GM12801 (cell line): ENCODE measurements around the gene APOL4.

ENCODE experiments used
- CTCF ChIP-seq: IDR thresholded peaks from one replicate; pipeline ENCODE4 v1.5.1; 2011; ENCODE audit warnings: control low read depth; ENCODE audit not compliant: insufficient read length; ENCODE audit errors: extremely low read depth

The APOL4 gene

GRCh38 chr22:36191106-36191836, 10.3 kb downstream of the APOL4 start:
- TF ChIP-seq CTCF: no peak

- TF ChIP-seq CTCF: no peak
Observed at GRCh38 chr22:36185828-36186624, 15.6 kb downstream of the APOL4 start.

GRCh38 chr22:36184433-36185025, 17.1 kb downstream of the APOL4 start:
- no peak for TF ChIP-seq CTCF

- no peak for TF ChIP-seq CTCF
Observed at GRCh38 chr22:36183446-36183845, 18.2 kb downstream of the APOL4 start.

- no peak for TF ChIP-seq CTCF
Observed at GRCh38 chr22:36182857-36183256, 18.8 kb downstream of the APOL4 start.

GRCh38 chr22:36182056-36182455, 19.6 kb downstream of the APOL4 start:
- no peak for TF ChIP-seq CTCF

- no peak for TF ChIP-seq CTCF
Observed at GRCh38 chr22:36180928-36181327, 20.7 kb downstream of the APOL4 start.
